Keratinocyte (primary cell): Measurements from ENCODE around the gene C14orf119.

Experiments
- CTCF ChIP-seq, 3 experiments: IDR thresholded peaks in 1 of 3; conservative IDR thresholded peaks in 1 of 3; optimal IDR thresholded peaks in 1 of 3; 2 replicates in 2 of 3; 3 replicates in 1 of 3; pipeline versions ENCODE3 to v1.5.1; 2011; ENCODE audit warnings: low read length in 3 of 3, mild to moderate bottlenecking in 3 of 3, moderate library complexity in 2 of 3, control low read depth in 1 of 3, inconsistent platforms in 1 of 3; ENCODE audit not compliant: insufficient read depth in 2 of 3; ENCODE audit errors: extremely low read depth in 1 of 3
- EZH2 ChIP-seq: IDR thresholded peaks from one replicate; pipeline ENCODE4 v1.6.1; 2012; ENCODE audit warnings: inconsistent platforms, mild to moderate bottlenecking, low read length, moderate library complexity

- TF ChIP-seq CTCF (optimal IDR thresholded peaks at IDR 0.05 in 1 of 3, IDR thresholded peaks at IDR 0.05 in 1 of 3, conservative IDR thresholded peaks at IDR 0.05 in 1 of 3; ENCODE audit: extremely low read depth in 1 of 3, insufficient read depth in 2 of 3, low read length in 3 of 3) (no peak), EZH2 (no peak)
Measured at GRCh38 chr14:23106747-23107045, 11.4 kb downstream of the C14orf119 start.
